Lower leg skin (tissue), 3 donors: ENCODE measurements around the gene CPTP.

Experiments used
- POLR2A ChIP-seq, 2 donors: fragments of 450-650 bp; IDR thresholded peaks; one replicate each; pipeline ENCODE4 v1.6.1; 2016 to 2017; ENCODE audit warnings: antibody characterized with exemption in 2 of 2, mild to moderate bottlenecking in 1 of 2, moderate library complexity in 1 of 2
- TF ChIP-seq, protein P1 (sequence below), 3 donors: fragments of 450-650 bp; IDR thresholded peaks; one replicate each; pipeline ENCODE4 v1.5.1; 2016; ENCODE audit warnings: antibody characterized with exemption in 3 of 3, mild to moderate bottlenecking in 3 of 3, moderate library complexity in 2 of 3

DNA sequence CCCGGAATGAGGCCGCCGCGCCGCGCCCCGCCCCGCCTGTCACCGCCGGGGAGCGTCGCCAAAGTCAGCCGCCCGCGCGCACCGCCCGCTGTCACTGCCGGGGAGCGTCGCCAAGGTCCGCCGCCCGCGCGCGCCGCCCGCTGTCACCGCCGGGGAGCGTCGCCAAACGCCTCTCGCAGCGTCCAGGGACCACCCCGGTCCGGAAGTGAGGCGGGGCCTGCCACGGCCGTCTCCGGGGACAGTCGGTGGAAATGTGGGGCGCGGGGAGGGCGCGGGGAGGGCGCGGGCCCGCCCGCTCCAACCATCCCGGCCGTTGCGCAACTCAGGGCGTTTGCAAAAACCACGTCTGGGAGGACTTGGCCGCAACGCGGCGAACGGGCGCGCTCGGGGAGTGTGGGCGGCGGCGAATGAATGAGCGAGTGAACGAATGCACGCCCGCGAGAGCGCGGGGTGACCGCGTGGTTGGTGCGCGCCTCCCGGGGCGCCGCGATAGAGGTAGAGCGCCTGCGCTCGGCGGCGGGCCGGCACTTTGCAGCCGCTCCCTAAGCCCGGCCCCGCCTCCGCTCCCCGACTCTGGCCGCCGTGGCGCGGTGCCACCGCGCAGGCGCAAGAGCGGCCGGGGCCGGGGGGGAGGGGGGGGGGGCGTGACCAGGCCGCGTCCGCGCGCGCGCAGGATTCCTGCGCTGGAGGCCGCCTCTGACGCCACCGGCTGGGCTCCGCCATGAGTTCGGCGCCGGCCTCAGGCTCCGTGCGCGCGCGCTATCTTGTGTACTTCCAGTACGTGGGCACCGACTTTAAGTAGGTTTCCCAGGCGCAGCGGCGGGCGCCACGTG, 16.5 kb upstream of the CPTP start, which contains the start of the genes ACAP3 and PUSL1:
- TF ChIP-seq, protein P1, sequence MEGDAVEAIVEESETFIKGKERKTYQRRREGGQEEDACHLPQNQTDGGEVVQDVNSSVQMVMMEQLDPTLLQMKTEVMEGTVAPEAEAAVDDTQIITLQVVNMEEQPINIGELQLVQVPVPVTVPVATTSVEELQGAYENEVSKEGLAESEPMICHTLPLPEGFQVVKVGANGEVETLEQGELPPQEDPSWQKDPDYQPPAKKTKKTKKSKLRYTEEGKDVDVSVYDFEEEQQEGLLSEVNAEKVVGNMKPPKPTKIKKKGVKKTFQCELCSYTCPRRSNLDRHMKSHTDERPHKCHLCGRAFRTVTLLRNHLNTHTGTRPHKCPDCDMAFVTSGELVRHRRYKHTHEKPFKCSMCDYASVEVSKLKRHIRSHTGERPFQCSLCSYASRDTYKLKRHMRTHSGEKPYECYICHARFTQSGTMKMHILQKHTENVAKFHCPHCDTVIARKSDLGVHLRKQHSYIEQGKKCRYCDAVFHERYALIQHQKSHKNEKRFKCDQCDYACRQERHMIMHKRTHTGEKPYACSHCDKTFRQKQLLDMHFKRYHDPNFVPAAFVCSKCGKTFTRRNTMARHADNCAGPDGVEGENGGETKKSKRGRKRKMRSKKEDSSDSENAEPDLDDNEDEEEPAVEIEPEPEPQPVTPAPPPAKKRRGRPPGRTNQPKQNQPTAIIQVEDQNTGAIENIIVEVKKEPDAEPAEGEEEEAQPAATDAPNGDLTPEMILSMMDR (IDR thresholded peaks at IDR 0.05): peak in 1 of 3 donors; percentile 31
- TF ChIP-seq POLR2A (IDR thresholded peaks at IDR 0.05): no peak
